HL-60/S4 (cell line): ENCODE results near the gene FAM177B.

Source experiments
- in situ Hi-C: fragments of 300-500 bp; cut with MboI; formaldehyde crosslinking; loops from 2 replicates; pipeline ENCODE4 v1.14.3; 2022; ENCODE audit warnings: low sequenced_read_pairs

FAM177B gene

DNA sequence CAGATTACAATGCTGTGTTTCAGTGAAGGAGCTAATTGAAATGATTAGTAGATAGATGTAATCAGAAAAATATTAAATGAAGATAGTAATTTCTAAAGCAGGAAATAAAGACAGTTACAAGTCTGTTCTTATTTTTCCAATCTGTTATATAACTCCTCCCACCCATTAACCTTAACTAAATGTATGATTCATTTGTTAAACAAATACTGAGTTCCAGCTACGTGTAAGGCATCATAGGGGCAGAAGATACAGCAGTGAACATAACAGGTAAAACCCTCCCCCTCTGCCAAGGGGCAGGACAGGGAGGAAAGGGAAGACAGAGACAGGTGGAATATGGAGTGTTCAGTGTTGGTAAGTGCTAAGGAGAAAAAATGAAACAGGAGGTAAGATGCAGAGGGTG lies at the start of gene FAM177B:
TSS of gene FAM177B (plus strand) at position 231 of the 400 bp plus-strand sequence. CDS start 9,344 bp downstream, outside the sequence.
- in situ Hi-C loops, result no loop called here

GRCh38 chr1:222691016-222691415 lies 46.0 kb upstream of the FAM177B start:
- in situ Hi-C loops, result no loop called here

GRCh38 chr1:222694927-222695326 lies 42.1 kb upstream of the FAM177B start:
- in situ Hi-C loops, result no loop called here

DNA sequence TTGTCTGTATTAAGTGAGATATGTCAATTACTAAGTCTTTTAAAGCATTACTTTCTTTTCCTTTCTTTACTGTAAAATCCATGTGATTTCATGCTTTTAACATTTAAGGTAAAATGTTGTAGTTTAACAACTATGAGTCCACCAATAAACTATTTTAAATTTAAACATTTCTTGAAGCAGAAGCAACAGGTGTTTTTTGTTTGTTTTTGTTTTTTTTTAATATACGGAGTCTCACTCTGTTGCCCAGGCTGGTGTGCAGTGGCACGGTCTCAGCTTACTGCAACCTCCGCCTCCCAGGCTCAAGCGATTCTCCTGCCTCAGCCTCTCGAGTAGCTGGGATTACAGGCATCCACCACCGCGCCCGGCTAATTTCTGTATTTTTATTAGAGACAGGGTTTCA lies 40.3 kb upstream of the FAM177B start:
- in situ Hi-C loops, result no loop called here

DNA sequence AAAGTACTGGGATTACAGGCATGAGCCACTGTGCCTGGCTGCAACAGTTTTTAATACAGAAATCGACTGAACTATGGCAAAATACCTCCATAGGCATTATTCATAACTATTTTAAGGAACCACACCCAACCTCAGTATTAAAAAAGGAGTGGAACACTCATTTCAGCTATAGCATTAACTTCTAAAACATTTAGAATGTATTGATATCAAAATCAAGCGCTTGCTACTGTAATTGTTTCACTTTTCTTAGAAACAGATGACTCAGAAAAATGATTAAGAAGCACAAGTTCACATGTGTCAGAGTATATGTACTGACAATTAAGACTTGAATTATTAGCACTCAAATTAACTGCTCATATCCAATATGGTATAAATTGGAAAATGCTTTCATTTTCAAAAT lies 39.8 kb upstream of the FAM177B start:
- in situ Hi-C loops, result no loop called here

DNA sequence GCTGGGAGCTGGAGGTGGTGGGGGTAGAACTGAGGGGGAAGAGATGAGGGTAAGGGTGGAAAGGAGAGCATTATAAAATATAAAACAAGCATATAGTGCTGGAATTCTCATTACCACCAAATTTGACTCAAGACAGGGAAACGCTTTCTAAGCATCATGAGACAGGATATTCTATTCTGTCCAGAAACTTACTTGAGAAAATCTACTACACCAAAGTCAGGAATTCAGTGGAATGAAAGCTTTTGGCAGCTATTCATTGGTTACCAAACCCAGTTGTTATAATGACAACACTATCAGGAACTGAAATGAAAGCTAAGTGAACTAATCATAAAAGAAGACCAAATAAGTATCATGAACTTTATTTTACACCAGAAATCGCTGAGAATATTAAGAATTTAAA lies 39.2 kb upstream of the FAM177B start:
- in situ Hi-C loops, result no loop called here

DNA sequence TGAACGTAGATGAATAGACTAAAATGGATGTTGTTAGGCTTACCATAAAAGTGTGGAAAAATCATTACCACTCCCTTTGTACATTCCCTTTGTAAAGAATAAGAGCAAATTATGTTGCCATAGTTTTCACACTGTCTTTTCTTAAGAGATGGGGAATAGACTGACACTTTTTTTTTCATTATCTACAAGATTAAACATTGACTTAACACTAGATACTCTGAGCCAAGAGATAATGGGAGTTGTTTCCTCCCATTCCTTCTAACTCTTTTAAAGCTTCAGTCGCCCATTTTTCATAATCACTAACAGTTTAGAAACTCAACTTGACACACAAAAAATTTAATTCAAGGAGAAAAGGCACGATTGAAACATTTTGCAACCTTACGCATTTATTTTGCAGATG lies 34.8 kb upstream of the FAM177B start:
- in situ Hi-C loops, result no loop called here

DNA sequence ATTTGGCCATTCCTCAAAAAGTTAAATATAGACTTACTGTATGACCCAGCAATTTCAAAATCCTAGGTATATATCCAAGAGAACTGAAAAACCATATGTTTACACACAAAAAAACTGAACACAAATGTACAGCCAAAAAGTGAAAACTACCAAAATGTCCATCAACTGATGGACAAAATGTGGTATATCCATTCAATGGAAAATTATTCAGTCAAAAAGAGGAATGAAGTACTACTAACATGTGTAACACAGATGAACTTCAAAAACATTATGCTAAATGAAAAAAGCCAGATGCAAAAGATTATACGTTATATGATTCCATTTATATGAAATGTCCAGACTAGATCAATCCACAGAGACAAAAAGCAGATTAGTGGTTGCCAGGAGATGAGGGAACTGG lies 32.7 kb upstream of the FAM177B start:
- in situ Hi-C loops, result no loop called here

- in situ Hi-C loops, result no loop called here
Observed at GRCh38 chr1:222706815-222707214, 30.2 kb upstream of the FAM177B start.

DNA sequence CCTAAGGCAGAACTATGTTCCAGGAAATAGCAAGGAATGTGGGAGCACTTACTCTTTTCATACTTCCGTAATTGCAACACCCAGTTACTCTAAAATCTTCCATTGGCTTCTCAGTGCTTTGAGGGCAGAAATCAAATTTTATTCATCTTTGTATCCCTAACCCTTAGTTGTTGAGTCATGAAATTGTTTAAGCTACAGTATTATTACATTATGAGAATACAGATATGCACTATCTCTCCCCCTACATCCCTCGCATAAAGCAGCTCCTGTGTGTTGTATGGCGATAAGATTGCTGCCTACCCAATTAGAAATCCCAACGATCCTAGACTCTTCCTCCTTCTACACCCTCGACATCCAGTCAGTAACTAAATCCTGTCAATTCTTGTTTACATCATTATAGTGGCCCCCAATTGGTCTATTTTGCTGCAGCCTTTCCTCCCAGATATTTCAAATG lies 27.3 kb upstream of the FAM177B start:
- in situ Hi-C loops, result no loop called here

- in situ Hi-C loops, result no loop called here
Observed at GRCh38 chr1:222711319-222712252, 25.4 kb upstream of the FAM177B start.

DNA sequence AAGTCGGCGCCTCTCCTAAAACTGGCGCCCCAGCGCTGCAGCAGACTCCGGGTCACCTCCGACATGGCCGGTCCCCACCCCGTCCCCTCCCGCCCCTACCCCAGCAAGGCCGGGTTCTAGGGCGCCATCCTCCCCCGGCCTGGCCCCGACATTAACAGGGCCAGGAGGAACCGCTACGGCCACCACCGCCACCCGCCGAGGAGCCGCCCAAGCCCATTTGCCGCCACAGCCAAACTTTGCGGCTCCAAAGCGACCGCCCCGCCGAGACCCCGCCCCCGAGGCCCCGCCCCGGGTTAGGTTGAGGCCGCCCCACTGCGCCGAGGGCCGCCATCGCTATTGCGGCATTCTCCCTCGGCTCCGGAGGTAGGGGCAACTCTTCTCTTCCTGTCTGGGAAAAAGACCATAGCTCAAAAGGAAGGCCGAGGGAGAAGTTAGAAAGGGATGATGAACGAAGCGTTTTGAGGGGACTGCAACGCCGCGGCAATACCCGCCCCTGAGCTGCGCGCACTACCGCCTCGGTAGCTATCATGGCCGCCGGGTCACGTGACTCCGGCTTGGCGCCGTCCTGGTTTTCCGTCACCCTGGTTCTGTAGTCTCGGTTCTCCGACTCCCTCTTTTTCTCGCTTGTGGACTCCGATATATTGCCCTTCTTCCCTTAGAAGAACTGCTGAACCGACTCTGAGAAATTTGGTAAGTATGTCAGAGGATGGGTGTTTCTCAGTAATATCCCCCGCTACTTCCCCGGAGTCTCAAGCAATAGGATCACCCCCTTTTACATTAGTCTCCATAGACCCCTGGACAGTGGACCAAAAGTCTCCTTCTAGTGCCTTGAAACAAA lies 24.5 kb upstream of the FAM177B start, which contains the start of the genes AIDA and BROX:
TSS of gene AIDA (minus strand) at position 239 of the 838 bp plus-strand sequence. CDS start at position 65, 174 bp downstream.
TSS of gene BROX (plus strand) at position 312 of the 838 bp plus-strand sequence. CDS start 3,136 bp downstream, outside the sequence.
- in situ Hi-C loops, result no loop called here

DNA sequence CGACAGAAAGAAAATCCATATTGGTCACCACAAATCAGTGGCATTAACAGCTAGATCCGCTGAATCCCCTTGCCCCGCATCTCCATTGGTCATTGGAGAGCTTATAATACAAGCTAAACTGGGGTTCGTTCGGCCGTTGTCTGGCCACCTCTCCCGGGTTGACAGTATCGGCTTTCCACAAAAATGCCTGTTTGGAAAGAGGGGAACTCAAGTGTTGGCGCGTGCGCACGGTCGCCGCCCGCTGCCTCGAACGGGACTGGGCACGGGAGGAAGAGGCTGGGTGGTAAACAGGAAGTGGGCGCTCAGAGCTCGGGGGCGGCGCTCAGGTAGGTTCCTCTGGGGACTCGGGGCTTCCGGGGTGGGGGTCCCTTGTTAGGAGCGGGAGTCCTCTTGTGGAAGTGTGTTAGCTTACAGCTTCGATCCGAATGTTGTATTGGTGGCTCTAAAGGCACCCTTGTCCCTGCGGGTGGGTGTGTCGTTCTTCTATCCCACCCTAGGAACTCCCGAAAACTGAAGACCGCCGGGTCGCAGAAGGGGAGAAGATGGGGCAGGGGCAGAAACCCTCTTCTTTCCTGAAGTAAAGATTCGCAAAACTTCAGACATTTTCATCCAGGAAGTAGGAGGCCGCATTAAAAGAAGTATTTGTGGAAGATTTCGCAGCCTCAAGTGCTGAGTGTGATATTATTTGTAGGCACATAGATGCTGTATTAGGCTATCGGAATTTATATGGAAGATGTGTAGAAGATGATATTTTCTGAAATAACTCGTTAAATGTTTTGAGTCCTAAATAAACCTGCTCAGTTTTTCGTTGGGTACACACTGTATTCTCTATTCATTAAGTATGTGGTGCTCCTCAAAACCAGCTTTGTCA lies 23.7 kb upstream of the FAM177B start:
- in situ Hi-C loops, result no loop called here

DNA sequence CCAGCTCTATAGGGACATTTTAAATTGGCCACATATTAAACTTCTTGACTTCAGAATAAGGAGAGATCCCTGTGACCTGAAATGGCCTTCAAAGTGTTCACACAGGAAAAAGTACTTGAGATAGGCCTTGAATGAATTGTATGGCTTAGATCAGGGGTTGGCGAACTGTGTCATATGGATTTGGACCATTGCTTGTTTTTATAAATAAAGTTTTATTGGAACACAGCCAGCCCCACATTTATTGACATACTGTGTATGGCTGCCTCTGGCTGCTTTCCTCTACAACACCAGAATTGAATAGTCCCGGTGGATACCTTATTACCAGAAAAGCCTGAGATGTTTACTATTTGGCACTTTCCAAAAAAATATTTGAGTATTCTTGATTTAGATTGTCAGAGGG lies 20.6 kb upstream of the FAM177B start:
- in situ Hi-C loops, result no loop called here

GRCh38 chr1:222728746-222729145 lies 8.3 kb upstream of the FAM177B start:
- in situ Hi-C loops, result no loop called here

DNA sequence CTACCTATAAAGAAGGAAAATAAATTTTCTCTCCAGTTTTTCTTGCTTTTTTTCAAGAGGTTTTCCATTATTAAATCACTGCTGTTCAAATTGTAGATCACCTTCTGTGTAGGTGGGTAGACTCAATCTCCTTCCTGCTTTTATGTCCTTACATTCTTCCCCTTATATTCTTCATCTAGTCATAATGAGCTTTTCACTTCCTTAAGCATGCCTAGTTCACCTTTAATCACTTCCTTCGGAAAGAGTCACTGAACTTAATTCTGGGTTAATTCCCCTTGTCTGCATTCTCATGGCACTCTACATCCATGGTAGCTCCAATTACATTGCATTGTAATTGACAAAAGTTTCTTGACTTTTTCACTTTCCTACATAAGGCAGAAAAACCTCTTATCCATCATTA lies 6.1 kb upstream of the FAM177B start:
- in situ Hi-C loops, result no loop called here

DNA sequence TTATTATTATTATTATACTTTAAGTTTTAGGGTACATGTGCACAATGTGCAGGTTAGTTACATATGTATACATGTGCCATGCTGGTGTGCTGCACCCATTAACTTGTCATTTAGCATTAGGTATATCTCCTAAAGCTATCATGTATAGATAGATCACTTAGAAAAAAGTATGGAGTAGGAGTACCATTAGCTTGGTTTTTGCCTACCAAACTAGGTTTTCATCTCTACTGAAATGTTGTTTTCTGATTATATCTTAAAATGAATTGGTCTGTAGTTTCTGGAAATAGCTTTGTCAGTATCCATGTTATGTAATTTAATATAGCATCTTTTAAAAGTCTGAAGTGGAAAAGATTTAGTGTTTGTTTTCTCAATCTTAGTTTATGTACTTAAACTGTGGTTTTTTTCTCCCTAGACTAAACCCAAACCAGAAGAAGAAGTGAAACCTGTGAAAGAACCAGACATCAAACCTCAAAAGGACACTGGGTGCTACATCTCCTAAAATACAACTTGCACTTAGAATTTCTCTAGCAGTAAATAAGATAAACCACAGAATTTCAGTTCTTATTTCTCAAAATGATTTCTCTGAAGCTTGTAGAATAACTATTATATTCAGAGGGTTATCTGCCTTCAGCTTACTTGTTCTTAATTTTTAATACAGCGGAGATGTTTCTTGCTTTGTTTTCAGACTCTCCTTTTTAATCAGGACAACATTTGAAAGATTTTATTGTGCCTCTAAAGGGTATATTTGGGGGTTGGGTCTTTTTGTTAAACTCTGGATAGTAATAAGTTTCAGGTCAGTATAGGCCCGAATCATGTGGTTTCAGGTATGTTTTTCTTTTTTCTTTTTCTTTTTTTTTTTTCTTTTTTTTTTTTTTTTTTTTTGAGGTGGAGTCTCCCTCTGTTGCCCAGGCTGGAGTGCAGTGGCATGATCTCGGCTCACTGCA lies 4.5 kb upstream of the FAM177B start:
- in situ Hi-C loops, result no loop called here

DNA sequence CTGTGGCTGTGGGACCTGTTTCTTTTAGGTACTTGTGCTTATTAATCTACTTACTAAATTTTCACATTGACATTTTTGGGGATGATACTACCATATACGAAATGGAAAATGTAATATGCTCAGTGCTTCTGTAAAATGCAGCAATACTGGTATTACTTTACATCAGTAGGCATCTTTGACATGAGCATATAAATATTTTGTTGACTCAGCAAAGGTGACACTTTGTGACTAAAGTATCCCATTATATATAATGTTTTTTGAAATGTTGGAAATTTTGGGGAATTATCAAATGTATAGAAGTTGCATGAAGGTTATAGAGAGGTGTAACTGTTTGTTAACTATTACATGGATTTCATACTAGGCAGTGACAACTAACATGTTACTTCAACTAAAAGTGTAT lies 2.3 kb upstream of the FAM177B start:
- in situ Hi-C loops, result no loop called here

GRCh38 chr1:222736470-222736869 lies 532 bp upstream of the FAM177B start:
- in situ Hi-C loops, result no loop called here
